HepG2 (cell line): ENCODE data around the gene MTF2. TPM values are rescaled to one million over a fixed set of nuclear protein-coding genes. Genes with fewer than 3 reads are reported as not detected.

Source experiments
- ATAC-seq: fragments of 200-7000 bp; cut with Tn5 transposase; 3 replicates; pipeline ENCODE4 v1.9.1; 2020; ENCODE audit warnings: mild to moderate bottlenecking, moderate library complexity
- BruUV-seq: library from RNA; stranded (reverse); fragments of 400-500 nt; replicated peaks from 2 replicates; lab custom pipeline; 2021; lab: Mats Ljungman, UMichigan
- CTCF ChIA-PET: fragments of 300-600 bp; formaldehyde crosslinking; extraction: SDS; loops from one replicate; lab custom pipeline; 2021; ENCODE audit warnings: low total read pairs, inconsistent platforms, low intra/inter-chr PET ratio; lab: Yijun Ruan, JAX
- POLR2A ChIA-PET: fragments of 350-600 bp; sonication (Branson Sonifier 250); formaldehyde crosslinking; loops from one replicate; lab custom pipeline; 2020; ENCODE audit warnings: antibody characterized with exemption, inconsistent platforms; lab: Yijun Ruan, JAX
- DNase-seq: peaks from one replicate; pipeline ENCODE4 v3.0.0-alpha.2; 2015; ENCODE audit warnings: low spot score
- FAIRE-seq: peaks from 3 replicates; lab custom pipeline; 2011; peaks lifted over from hg19 to GRCh38; lab: Jason Lieb, UNC
- H2AFZ ChIP-seq: one replicate; pipeline ENCODE4 v1.6.1; 2011; ENCODE audit warnings: low read length, inconsistent platforms
- H3K27ac ChIP-seq: fragments of 300-600 bp; 3 replicates; pipeline ENCODE4 v1.8.0; 2011; ENCODE audit warnings: mixed run types, mild to moderate bottlenecking, mixed read lengths, low read length, inconsistent platforms; ENCODE audit not compliant: insufficient read depth; ENCODE audit errors: extremely low read length
- H3K27me3 ChIP-seq, 2 experiments: fragments of 200-600 bp in 1 of 2; 2 replicates in 1 of 2; 3 replicates in 1 of 2; pipeline versions ENCODE4 v1.6.0 to v1.8.0; 2011; ENCODE audit warnings: low read length in 2 of 2, mild to moderate bottlenecking in 2 of 2, moderate library complexity in 2 of 2, inconsistent platforms in 1 of 2; ENCODE audit not compliant: insufficient read depth in 2 of 2, control insufficient read depth in 1 of 2
- H3K36me3 ChIP-seq, 2 experiments: fragments of 200-600 bp in 1 of 2; replicated peaks in 1 of 2; 2 replicates in 1 of 2; 3 replicates in 1 of 2; pipeline versions ENCODE4 v1.5.1 to v1.8.0; 2011; ENCODE audit warnings: low read length in 2 of 2, inconsistent platforms in 1 of 2; ENCODE audit not compliant: insufficient read depth in 2 of 2, control insufficient read depth in 1 of 2
- H3K4me1 ChIP-seq: 2 replicates; pipeline ENCODE4 v1.5.1; 2012; ENCODE audit warnings: low read length, inconsistent platforms; ENCODE audit not compliant: insufficient read depth
- H3K4me2 ChIP-seq: 2 replicates; pipeline ENCODE4 v1.6.0; 2011; ENCODE audit warnings: low read depth, low read length, inconsistent platforms
- H3K4me3 ChIP-seq, 3 experiments: fragments of 200-600 bp in 1 of 3; sonication (generic), shearing (Covaris generic) in 1 of 3; replicated peaks in 1 of 3; 2 replicates each; pipeline ENCODE4 v1.5.1; 2011 to 2016; ENCODE audit warnings: low read length in 3 of 3, inconsistent platforms in 2 of 3, low read depth in 2 of 3, mild to moderate bottlenecking in 2 of 3, control low read depth in 1 of 3, mixed read lengths in 1 of 3; ENCODE audit not compliant: insufficient read depth in 1 of 3
- H3K79me2 ChIP-seq: one replicate; pipeline ENCODE4 v1.6.1; 2011; ENCODE audit warnings: low read length, inconsistent platforms; ENCODE audit not compliant: insufficient read depth
- H3K9ac ChIP-seq: 2 replicates; pipeline ENCODE4 v1.6.0; 2011; ENCODE audit warnings: mild to moderate bottlenecking, low read depth, low read length, inconsistent platforms; ENCODE audit not compliant: insufficient read depth
- H3K9me3 ChIP-seq: 2 replicates; pipeline ENCODE4 v1.5.1; 2012; ENCODE audit warnings: mild to moderate bottlenecking, low read length
- H4K20me1 ChIP-seq: 2 replicates; pipeline ENCODE4 v1.6.0; 2011; ENCODE audit warnings: inconsistent platforms, mild to moderate bottlenecking, low read length, moderate library complexity; ENCODE audit not compliant: insufficient read depth
- BRD4 ChIP-seq: sonication (generic); formaldehyde crosslinking; IDR thresholded peaks from 2 replicates; pipeline ENCODE4 v1.4.0; 2020; ENCODE audit warnings: missing genetic modification reagents
- CBFB ChIP-seq: sonication (generic); formaldehyde crosslinking; IDR thresholded peaks from 2 replicates; pipeline ENCODE4 v1.4.0; 2020; ENCODE audit warnings: missing genetic modification reagents
- ELF3 ChIP-seq: IDR thresholded peaks from 2 replicates; pipeline ENCODE4 v1.6.1; 2016; ENCODE audit warnings: missing genetic modification reagents, missing compliant biosample characterization
- FOXM1 ChIP-seq: sonication (generic); formaldehyde crosslinking; IDR thresholded peaks from 2 replicates; pipeline ENCODE4 v1.5.0; 2020; ENCODE audit warnings: missing genetic modification reagents
- HNRNPK ChIP-seq: fragments of 200-400 bp; formaldehyde crosslinking; IDR thresholded peaks from 2 replicates; pipeline ENCODE4 v1.6.1; 2018; ENCODE audit warnings: low read length, low read depth, moderate library complexity, mild to moderate bottlenecking; ENCODE audit not compliant: poor library complexity, severe bottlenecking
- JUN ChIP-seq: sonication (generic); formaldehyde crosslinking; IDR thresholded peaks from 2 replicates; pipeline ENCODE4 v1.4.0; 2020; ENCODE audit warnings: mild to moderate bottlenecking, missing genetic modification reagents
- KLF16 ChIP-seq, 2 experiments: sonication (generic) in 1 of 2; formaldehyde crosslinking in 1 of 2; IDR thresholded peaks; 2 replicates each; pipeline versions ENCODE4 v1.6.1 to v1.8.0; 2016 to 2023; ENCODE audit warnings: missing genetic modification reagents in 2 of 2, missing compliant biosample characterization in 1 of 2
- MXI1 ChIP-seq: IDR thresholded peaks from 3 replicates; pipeline ENCODE4 v1.6.1; 2012; ENCODE audit warnings: low read depth, low read length, inconsistent platforms, borderline replicate concordance
- SP5 ChIP-seq: IDR thresholded peaks from 2 replicates; pipeline ENCODE4 v1.6.1; 2016; ENCODE audit warnings: low read depth, borderline replicate concordance
- ZBTB8A ChIP-seq: sonication (generic); formaldehyde crosslinking; IDR thresholded peaks from 2 replicates; pipeline ENCODE4 v1.4.0; 2020; ENCODE audit warnings: mild to moderate bottlenecking, low read depth, missing genetic modification reagents, borderline replicate concordance
- ZKSCAN5 ChIP-seq: sonication (generic); formaldehyde crosslinking; IDR thresholded peaks from 2 replicates; pipeline ENCODE4 v1.5.1; 2020; ENCODE audit warnings: mild to moderate bottlenecking, missing genetic modification reagents
- ZNF124 ChIP-seq: sonication (generic); formaldehyde crosslinking; IDR thresholded peaks from 2 replicates; pipeline ENCODE4 v1.4.0; 2020; ENCODE audit warnings: missing genetic modification reagents
- ZNF292 ChIP-seq: sonication (generic); formaldehyde crosslinking; IDR thresholded peaks from 2 replicates; pipeline ENCODE4 v1.8.1; 2022; ENCODE audit warnings: mild to moderate bottlenecking, low read depth, missing genetic modification reagents, borderline replicate concordance
- in situ Hi-C: cut with HindIII; loops from 2 replicates; pipeline ENCODE4 v1.10.0; 2017; ENCODE audit warnings: low pct_unique_long_range_greater_than_20kb; ENCODE audit not compliant: extremely low pct_ligation_motif_present
- intact Hi-C: fragments of 100-400 bp; cut with micrococcal nuclease; formaldehyde crosslinking; loops from one replicate; pipeline ENCODE4 v1.10.0; 2022; ENCODE audit not compliant: unreplicated experiment
- polyA plus RNA-seq, 8 experiments: library from polyadenylated mRNA; depleted of rRNA in 3 of 8; stranded (reverse) in 7 of 8; unstranded in 1 of 8; fragments of >200 nt; fragmentation: Illumina TruSeq in 4 of 8; extraction: Trizol in 4 of 8; gene quantifications; 2 replicates each; pipeline versions ENCODE4 v1.2.1 to v1.2.3, GENCODE V29; 2011 to 2016; ENCODE audit warnings: low read depth in 4 of 8, missing spikeins in 1 of 8, mixed read lengths in 1 of 8; ENCODE audit not compliant: insufficient read depth in 1 of 8
- total RNA-seq, 5 experiments: library from RNA; depleted of rRNA; stranded (reverse); fragments of >200 nt; fragmentation: Illumina TruSeq; extraction: Trizol; gene quantifications; 2 replicates each; pipeline ENCODE4 v1.2.3, GENCODE V29; 2016; ENCODE audit warnings: low read depth in 1 of 5
- TF ChIP-seq, protein P1 (sequence below): sonication (generic); formaldehyde crosslinking; conservative IDR thresholded peaks from 2 replicates; pipeline ENCODE4 v1.5.0; 2020; ENCODE audit warnings: missing genetic modification reagents

The MTF2 gene
- total and polyA plus RNA-seq, 2 of the 13 experiments (the other 11 are each of a cell fraction or from before 2014, with no cell fraction given), result 48.7 to 53.9 TPM

DNA sequence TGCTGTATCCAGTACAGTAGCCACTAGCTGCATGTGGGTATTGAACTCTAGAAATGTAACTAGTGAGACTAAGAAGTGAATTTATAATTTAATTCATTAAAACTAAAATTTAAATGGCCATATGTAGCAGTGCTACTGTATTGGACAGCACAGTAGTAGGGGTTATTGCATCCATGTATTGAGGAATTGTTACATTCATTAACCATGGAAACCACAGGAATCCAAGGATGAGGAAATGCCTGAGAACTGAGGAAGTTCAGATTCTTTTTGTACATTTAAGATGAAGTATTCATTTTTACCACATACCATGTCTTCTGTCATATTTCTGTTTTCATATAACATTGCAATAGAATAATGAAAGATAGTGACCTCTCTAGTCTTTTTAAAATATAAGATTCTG is 2.6 kb downstream of the MTF2 start:
- Histone ChIP-seq H3K36me3 (peaks cover 2 to 24% of the 10 kb centered on the region in 2 experiments; a peak in 3 of 5 replicates), H3K9me3 (peaks cover 11% of the 10 kb centered on the region), H3K4me1 (peaks cover 40% of the 10 kb centered on the region), H4K20me1 (peaks cover 9% of the 10 kb centered on the region), H3K4me3 (peak overlapping the region; percentile 3 to 85 (median 80); a peak in 4 of 6 replicates), H3K79me2 (peaks cover 74% of the 10 kb centered on the region), H3K27me3 (no peaks in the 10 kb centered on the region; a peak in 1 of 5 replicates), H3K9ac (peak overlapping the region; percentile 90; the same call in 1 of the 2 replicates), H2AFZ (no peak overlapping the region)
- intact Hi-C loops, result loop anchor here (5.0 kb wide), 1 partner anchor 266 kb away; the partner anchor contains the start of gene DR1
- CTCF ChIA-PET, result no interaction called here
- BruUV-seq, result no TSS peak
- FAIRE-seq (no peak), ATAC-seq (no peak), DNase-seq (no peak)
- in situ Hi-C loops, result no loop called here
- TF ChIP-seq ELF3 (CRISPR knock-in tag), result no peak
- TF ChIP-seq JUN (CRISPR knock-in tag), result no peak
- TF ChIP-seq ZNF292 (CRISPR knock-in tag), result no peak
- no peak for TF ChIP-seq CBFB (CRISPR knock-in tag)
- no peak for TF ChIP-seq ZNF124 (CRISPR knock-in tag)
- TF ChIP-seq HNRNPK, result no peak
- TF ChIP-seq MXI1, result no peak
- TF ChIP-seq SP5 (CRISPR knock-in tag), result no peak
- no peak for TF ChIP-seq BRD4
- TF ChIP-seq KLF16 (CRISPR knock-in tag; IDR thresholded peaks at IDR 0.05), result no peak
- no peak for TF ChIP-seq ZBTB8A (CRISPR knock-in tag)
- TF ChIP-seq FOXM1, result no peak
- TF ChIP-seq ZKSCAN5 (CRISPR knock-in tag), result no peak
- TF ChIP-seq, protein P1, sequence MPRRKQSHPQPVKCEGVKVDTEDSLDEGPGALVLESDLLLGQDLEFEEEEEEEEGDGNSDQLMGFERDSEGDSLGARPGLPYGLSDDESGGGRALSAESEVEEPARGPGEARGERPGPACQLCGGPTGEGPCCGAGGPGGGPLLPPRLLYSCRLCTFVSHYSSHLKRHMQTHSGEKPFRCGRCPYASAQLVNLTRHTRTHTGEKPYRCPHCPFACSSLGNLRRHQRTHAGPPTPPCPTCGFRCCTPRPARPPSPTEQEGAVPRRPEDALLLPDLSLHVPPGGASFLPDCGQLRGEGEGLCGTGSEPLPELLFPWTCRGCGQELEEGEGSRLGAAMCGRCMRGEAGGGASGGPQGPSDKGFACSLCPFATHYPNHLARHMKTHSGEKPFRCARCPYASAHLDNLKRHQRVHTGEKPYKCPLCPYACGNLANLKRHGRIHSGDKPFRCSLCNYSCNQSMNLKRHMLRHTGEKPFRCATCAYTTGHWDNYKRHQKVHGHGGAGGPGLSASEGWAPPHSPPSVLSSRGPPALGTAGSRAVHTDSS (CRISPR knock-in tag), result no peak
- TF ChIP-seq, all 625 proteins: peak for 0
- Histone ChIP-seq H3K4me2 (peak overlapping the region; percentile 73), H3K27ac (no peak overlapping the region)
- POLR2A ChIA-PET, result interaction anchor here (0.6 to 3.3 kb wide), 2 partner anchors 147 to 164 kb away, joined by 3 to 9 read pairs; no protein-coding TSS in a partner anchor
